ENCODE data around the gene GABRG3. TPM values are rescaled to one million over a fixed set of nuclear protein-coding genes. Genes with fewer than 3 reads are reported as not detected.

GABRG3 gene
- total RNA-seq, 1 donor from 2014 or later: not detected

DNA sequence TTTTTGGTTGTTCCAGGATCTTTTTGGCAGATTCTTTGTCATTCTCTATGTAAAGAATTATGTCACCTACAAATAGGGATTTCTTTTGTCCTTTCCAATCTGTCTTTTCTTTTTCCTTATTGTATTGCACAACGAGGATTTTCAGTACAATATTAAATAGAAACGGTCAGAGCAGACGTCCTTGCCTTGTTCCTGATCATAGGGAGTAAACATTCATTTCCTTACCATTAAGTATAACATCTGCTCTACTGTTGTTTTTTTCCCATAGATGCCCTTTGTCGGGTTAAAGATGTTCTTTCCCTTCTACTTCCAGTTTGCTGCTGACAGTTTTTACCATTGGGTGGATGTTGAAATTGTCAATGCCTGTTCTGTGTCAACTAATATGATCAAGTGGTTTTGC, 599.8 kb downstream of the GABRG3 start:
- Histone ChIP-seq H3K36me3 (no peaks in the 10 kb centered on the region), H3K27ac (no peak overlapping the region), H3K4me1 (no peaks in the 10 kb centered on the region), H3K27me3 (ENCODE audit: low read depth) (no peaks in the 10 kb centered on the region), H3K9me3 (no peaks in the 10 kb centered on the region), H3K4me3 (no peak overlapping the region)
- TF ChIP-seq, protein P1, sequence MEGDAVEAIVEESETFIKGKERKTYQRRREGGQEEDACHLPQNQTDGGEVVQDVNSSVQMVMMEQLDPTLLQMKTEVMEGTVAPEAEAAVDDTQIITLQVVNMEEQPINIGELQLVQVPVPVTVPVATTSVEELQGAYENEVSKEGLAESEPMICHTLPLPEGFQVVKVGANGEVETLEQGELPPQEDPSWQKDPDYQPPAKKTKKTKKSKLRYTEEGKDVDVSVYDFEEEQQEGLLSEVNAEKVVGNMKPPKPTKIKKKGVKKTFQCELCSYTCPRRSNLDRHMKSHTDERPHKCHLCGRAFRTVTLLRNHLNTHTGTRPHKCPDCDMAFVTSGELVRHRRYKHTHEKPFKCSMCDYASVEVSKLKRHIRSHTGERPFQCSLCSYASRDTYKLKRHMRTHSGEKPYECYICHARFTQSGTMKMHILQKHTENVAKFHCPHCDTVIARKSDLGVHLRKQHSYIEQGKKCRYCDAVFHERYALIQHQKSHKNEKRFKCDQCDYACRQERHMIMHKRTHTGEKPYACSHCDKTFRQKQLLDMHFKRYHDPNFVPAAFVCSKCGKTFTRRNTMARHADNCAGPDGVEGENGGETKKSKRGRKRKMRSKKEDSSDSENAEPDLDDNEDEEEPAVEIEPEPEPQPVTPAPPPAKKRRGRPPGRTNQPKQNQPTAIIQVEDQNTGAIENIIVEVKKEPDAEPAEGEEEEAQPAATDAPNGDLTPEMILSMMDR (IDR thresholded peaks at IDR 0.05): no peak
- intact Hi-C loops (cut with DNase I): no loop called here
- ATAC-seq (no peak), DNase-seq (no peak)

DNA sequence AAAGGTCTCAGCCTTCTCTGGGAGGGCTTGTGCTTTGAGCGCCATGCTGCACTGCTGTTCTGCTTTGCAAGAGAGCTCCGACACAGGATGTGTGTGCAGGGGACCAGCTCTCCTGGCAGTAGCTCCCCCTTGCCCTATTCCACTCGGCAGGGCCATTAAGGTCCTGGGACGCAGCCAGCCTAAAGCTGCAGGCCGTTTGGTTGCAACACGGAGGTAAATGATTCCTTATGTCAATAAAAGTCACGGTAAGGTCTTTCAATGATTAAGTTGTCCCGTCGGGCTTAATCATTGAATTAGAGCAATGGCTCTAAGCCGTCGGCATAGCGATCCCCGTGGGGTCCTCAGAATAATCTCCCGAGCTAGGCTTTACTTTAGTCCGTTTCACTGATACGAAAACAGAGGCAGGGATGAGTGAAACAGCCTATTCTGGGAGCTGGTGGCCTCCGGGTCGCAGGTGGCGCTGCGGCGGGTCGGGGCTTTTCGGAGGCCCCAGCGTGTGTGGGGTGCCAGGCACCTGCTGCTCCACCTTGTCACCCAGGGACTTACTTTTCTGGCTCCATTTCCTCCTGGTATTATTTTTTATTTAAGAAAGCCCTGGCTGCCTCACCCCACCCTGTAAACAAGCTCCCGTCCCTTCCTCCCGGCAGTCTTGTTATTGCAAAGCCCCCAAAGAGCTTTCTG, 603.0 kb downstream of the GABRG3 start:
- DNase-seq (no peak), ATAC-seq (no peak)
- TF ChIP-seq, protein P1 (IDR thresholded peaks at IDR 0.05): no peak
- Histone ChIP-seq H3K27me3 (ENCODE audit: low read depth) (no peaks in the 10 kb centered on the region), H3K4me1 (no peaks in the 10 kb centered on the region), H3K9me3 (no peaks in the 10 kb centered on the region), H3K36me3 (no peaks in the 10 kb centered on the region), H3K4me3 (no peak overlapping the region), H3K27ac (no peak overlapping the region)
- intact Hi-C loops (cut with DNase I): no loop called here

DNA sequence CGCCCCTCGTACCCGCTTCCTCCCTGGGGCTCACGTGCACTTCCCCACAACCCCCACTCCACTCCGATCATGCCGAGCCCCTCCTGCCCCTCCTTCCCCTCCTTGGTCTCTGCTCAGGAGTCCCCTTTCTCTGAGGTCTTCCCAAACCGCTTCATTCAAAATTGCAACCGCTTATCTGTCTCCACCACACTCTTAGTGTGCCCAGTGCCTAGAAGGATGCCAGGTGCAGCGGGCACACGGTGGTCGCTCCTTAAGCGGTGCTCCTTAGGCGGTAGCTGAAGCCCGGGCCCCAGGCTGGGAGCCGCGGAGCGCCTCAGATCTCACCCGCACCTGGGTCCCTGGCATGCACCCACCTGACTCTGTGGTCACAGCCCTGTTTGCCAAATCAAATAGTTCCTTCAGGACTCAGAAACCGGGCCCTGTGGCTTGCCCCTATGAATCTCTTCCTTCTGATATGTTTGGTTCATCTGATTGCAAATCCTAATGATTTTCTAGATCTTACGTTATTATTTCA, 603.6 kb downstream of the GABRG3 start:
- H3K36me3 ChIP-seq: no peaks in the 10 kb centered on the region
- TF ChIP-seq, protein P1 (IDR thresholded peaks at IDR 0.05): no peak
- intact Hi-C loops (cut with DNase I): no loop called here
- no peaks in the 10 kb centered on the region for H3K27me3 ChIP-seq (ENCODE audit: low read depth)
- DNase-seq (no peak), ATAC-seq (peak in 1 of 2 donors; percentile 9)
- no peaks in the 10 kb centered on the region for H3K9me3 ChIP-seq
- no peak overlapping the region for H3K4me3 ChIP-seq
- no peak overlapping the region for H3K27ac ChIP-seq
- no peaks in the 10 kb centered on the region for H3K4me1 ChIP-seq

DNA sequence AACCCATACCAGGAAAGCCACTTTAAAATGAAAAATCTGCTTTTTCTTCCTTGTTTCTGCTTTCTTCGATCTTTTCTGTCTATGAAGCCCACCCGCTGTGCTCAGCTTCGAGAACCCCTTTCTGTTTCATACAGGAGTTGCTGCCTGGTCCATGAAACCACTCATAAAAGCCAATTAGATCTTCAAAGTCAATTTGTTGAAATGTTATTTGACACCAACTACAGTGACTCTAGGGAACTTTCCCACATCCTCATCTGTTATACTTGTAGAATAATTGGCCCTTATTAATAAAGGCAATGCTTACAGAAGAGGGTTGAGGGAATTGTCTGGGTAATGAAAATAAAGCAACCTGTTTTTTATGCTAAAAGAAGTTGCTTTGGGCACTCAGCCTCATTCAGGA, 604.5 kb downstream of the GABRG3 start:
- Histone ChIP-seq H3K9me3 (no peaks in the 10 kb centered on the region), H3K36me3 (no peaks in the 10 kb centered on the region), H3K4me1 (no peaks in the 10 kb centered on the region), H3K27me3 (ENCODE audit: low read depth) (no peaks in the 10 kb centered on the region), H3K27ac (no peak overlapping the region), H3K4me3 (no peak overlapping the region)
- intact Hi-C loops (cut with DNase I): no loop called here
- DNase-seq (no peak), ATAC-seq (no peak)
- TF ChIP-seq, protein P1 (IDR thresholded peaks at IDR 0.05): no peak

DNA sequence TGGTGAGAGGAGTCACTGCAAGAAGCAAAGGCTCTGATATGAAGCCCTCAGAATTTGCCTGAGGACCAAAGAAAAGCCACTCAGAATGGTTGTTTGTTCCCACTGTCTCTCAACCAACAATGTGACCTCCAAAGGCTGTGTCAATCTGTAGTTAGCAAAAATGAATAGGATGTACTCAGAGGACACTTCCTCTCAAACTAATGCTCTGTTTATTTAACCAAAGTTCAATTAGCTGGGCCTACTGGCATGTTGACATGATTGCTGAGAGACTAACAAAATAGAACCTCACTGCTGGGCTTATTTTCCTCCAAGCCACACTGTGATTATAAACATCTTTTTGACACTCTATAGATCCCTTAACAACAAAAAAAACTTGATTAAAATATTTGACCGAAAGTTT, 605.6 kb downstream of the GABRG3 start:
- DNase-seq: no peak
- Histone ChIP-seq H3K36me3 (no peaks in the 10 kb centered on the region), H3K27me3 (ENCODE audit: low read depth) (no peaks in the 10 kb centered on the region), H3K4me1 (no peaks in the 10 kb centered on the region), H3K4me3 (no peak overlapping the region), H3K9me3 (no peaks in the 10 kb centered on the region), H3K27ac (no peak overlapping the region)
- intact Hi-C loops (cut with DNase I): no loop called here
- ATAC-seq: no peak
- TF ChIP-seq, protein P1 (IDR thresholded peaks at IDR 0.05): no peak
